ENCODE data around the gene CAP2.

The CAP2 gene

GRCh38 chr6:17392978-17393891 is at the start of gene CAP2:
CAP2 (plus strand) TSS chr6:17393595; CDS start chr6:17421556, 27,961 bp downstream.
- DNase-seq, result peak; percentile 44 to 97 (median 78)
- intact Hi-C loops (cut with DNase I), result no loop called here

DNA sequence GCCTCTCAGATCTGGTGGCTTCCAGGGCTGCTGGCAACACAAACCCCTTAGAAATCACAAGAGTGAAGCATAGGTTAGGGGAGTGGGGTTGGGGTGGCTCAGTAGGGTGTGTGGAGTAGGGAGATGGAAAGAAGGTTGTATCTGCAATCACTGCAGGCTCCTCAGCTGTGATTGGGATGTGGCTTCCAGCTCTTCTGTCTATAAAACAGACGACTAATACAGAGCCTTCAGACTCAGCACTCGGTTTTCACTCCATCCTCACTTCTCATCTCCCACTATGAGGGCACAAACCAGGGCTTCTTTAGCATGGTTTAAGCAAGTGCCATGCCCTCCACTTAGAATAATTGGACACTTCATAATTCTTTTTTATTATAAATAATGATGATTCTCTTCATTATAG is 46.4 kb upstream of the CAP2 start:
- DNase-seq, result no peak
- intact Hi-C loops (cut with DNase I), result no loop called here

GRCh38 chr6:17349427-17349826 is 44.0 kb upstream of the CAP2 start:
- DNase-seq, result no peak
- intact Hi-C loops (cut with DNase I), result no loop called here

GRCh38 chr6:17352302-17352701 is 41.1 kb upstream of the CAP2 start:
- no peak for DNase-seq
- intact Hi-C loops (cut with DNase I), result no loop called here

- intact Hi-C loops (cut with DNase I), result no loop called here
- no peak for DNase-seq
Measured at GRCh38 chr6:17353440-17354175, 39.8 kb upstream of the CAP2 start.

- no peak for DNase-seq
- intact Hi-C loops (cut with DNase I), result no loop called here
Measured at GRCh38 chr6:17354700-17355403, 38.5 kb upstream of the CAP2 start.

GRCh38 chr6:17355404-17355774 is 38.0 kb upstream of the CAP2 start:
- intact Hi-C loops (cut with DNase I), result no loop called here
- DNase-seq, result no peak

- intact Hi-C loops (cut with DNase I), result no loop called here
Measured at GRCh38 chr6:17358515-17358914, 34.9 kb upstream of the CAP2 start.

GRCh38 chr6:17360564-17360963 is 32.8 kb upstream of the CAP2 start:
- no peak for DNase-seq
- intact Hi-C loops (cut with DNase I), result no loop called here

More at GRCh38 chr6:17358515-17358914, 34.9 kb upstream of the CAP2 start:
- no peak for DNase-seq

DNA sequence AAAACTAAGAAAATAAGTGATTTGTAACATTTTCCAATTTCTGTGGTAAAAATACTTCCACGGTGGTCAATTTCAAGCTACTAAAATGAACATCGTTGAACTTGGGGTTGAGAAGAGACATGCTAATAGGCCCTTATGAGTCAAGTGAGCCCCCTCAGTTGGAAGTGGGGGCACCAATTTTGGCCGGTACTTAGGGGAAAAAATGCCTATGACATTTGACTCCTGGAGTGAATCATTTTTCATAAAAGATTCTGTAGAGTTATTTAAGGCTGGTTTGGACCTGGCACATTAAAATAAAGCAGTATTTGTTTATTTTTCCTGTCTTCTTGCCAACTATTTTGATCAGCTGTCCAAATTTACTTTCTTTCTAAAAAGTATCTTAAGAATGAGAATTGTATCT is 32.4 kb upstream of the CAP2 start:
- DNase-seq, result no peak
- intact Hi-C loops (cut with DNase I), result no loop called here

- intact Hi-C loops (cut with DNase I), result no loop called here
- DNase-seq, result no peak
Measured at GRCh38 chr6:17365961-17366360, 27.4 kb upstream of the CAP2 start.

DNA sequence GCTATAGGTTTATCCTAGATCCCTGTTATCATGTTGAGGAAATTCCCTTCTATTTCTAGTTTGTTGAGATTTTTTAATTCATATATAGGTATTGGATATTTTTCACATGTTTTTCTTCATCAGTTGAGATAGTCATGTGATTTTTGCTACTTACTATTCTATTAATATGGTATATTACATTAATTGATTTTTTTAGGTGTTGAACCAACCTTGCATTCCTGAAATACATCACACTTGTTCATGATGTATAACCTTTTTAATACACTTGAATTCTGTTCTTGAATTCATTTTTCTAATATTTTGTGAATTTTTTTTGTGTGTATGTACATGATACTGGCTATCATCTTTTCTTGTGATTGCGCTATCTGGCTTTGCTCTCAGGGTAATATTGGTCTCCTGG is 25.5 kb upstream of the CAP2 start:
- DNase-seq, result no peak
- intact Hi-C loops (cut with DNase I), result no loop called here

GRCh38 chr6:17381424-17382147 is 11.8 kb upstream of the CAP2 start:
- intact Hi-C loops (cut with DNase I), result no loop called here
- DNase-seq, result peak in 7 of 10 donors; percentile 14 to 90 (median 44)

GRCh38 chr6:17385660-17386059 is 7.7 kb upstream of the CAP2 start:
- no peak for DNase-seq
- intact Hi-C loops (cut with DNase I), result no loop called here

GRCh38 chr6:17388365-17388764 is 5.0 kb upstream of the CAP2 start:
- intact Hi-C loops (cut with DNase I), result no loop called here
- DNase-seq, result no peak

GRCh38 chr6:17389274-17389847 is 4.0 kb upstream of the CAP2 start:
- DNase-seq, result no peak
- intact Hi-C loops (cut with DNase I), result no loop called here

DNA sequence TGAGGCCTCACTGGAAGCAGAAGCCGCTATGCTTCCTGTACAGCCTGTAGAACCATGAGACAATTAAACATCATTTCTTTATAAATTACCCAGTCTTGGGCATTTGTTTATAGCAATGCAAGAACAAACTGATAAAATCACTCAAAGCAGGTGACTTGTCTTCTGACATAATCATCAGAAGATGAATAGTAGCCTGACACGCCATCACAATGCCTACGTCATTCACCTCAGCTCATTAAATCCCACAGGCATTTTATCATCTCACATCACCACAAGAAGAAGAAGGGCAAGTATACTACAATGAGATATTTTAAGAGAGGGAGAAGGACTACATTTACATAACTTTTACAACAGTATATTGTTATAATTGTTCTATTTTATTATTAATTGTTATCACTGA is 3.1 kb upstream of the CAP2 start:
- DNase-seq, result no peak
- intact Hi-C loops (cut with DNase I), result no loop called here

- intact Hi-C loops (cut with DNase I), result no loop called here
- no peak for DNase-seq
Measured at GRCh38 chr6:17391976-17392375, 1.4 kb upstream of the CAP2 start.

- intact Hi-C loops (cut with DNase I), result no loop called here
- DNase-seq, result peak in 4 of 10 donors; percentile 33 to 85 (median 54)
Measured at GRCh38 chr6:17393892-17394631, 667 bp downstream of the CAP2 start.
